DOHH2 (cell line): ENCODE measurements around the gene PAPSS2.

Source experiments
- H3F3A ChIP-seq: fragments of 200-600 bp; sonication (generic), shearing (Covaris generic); 2 replicates; pipeline ENCODE4 v1.6.0; 2016; ENCODE audit warnings: antibody characterized with exemption, mild to moderate bottlenecking; ENCODE audit not compliant: control insufficient read depth, insufficient read depth
- H3K27ac ChIP-seq: fragments of 200-600 bp; sonication (generic); 2 replicates; pipeline ENCODE4 v1.5.1; 2014; ENCODE audit warnings: low read depth, mild to moderate bottlenecking, low read length, moderate library complexity
- H3K27me3 ChIP-seq: fragments of 200-600 bp; sonication (generic); 2 replicates; pipeline ENCODE4 v1.6.1; 2014; ENCODE audit warnings: mild to moderate bottlenecking, low read length, mixed read lengths; ENCODE audit not compliant: control insufficient read depth
- H3K36me3 ChIP-seq: fragments of 200-600 bp; sonication (generic); 2 replicates; pipeline ENCODE4 v1.6.1; 2014; ENCODE audit warnings: mild to moderate bottlenecking, low read length, moderate library complexity, mixed read lengths; ENCODE audit not compliant: control insufficient read depth
- H3K4me1 ChIP-seq: fragments of 200-600 bp; sonication (generic); 2 replicates; pipeline ENCODE4 v1.6.1; 2014; ENCODE audit warnings: mild to moderate bottlenecking, low read length, mixed read lengths; ENCODE audit not compliant: control insufficient read depth
- H3K4me2 ChIP-seq: fragments of 200-600 bp; sonication (generic); 2 replicates; pipeline ENCODE4 v1.6.0; 2014; ENCODE audit warnings: mild to moderate bottlenecking, low read length, moderate library complexity
- H3K4me3 ChIP-seq: fragments of 200-600 bp; sonication (generic); 2 replicates; pipeline ENCODE4 v1.5.1; 2014; ENCODE audit warnings: mild to moderate bottlenecking, low read length, mixed read lengths
- H3K79me2 ChIP-seq: fragments of 200-600 bp; sonication (generic); 2 replicates; pipeline ENCODE4 v1.6.1; 2014; ENCODE audit warnings: mild to moderate bottlenecking, low read length, mixed read lengths; ENCODE audit not compliant: control insufficient read depth
- H3K9me2 ChIP-seq: fragments of 200-600 bp; sonication (generic); replicated peaks from 2 replicates; pipeline ENCODE4 v1.6.1; 2014; ENCODE audit warnings: mild to moderate bottlenecking, low read length, mixed read lengths; ENCODE audit not compliant: control insufficient read depth
- H3K9me3 ChIP-seq: fragments of 200-600 bp; sonication (generic); 2 replicates; pipeline ENCODE4 v1.6.1; 2014; ENCODE audit warnings: antibody characterized with exemption, low read length, mixed read lengths; ENCODE audit not compliant: control insufficient read depth, insufficient read depth
- H4K20me1 ChIP-seq: fragments of 200-600 bp; sonication (generic); 2 replicates; pipeline ENCODE4 v1.6.0; 2014; ENCODE audit warnings: low read depth, mild to moderate bottlenecking, antibody characterized with exemption, low read length, moderate library complexity; ENCODE audit not compliant: control insufficient read depth, insufficient read depth
- CTCF ChIP-seq: fragments of 200-600 bp; sonication (generic); IDR thresholded peaks from one replicate; pipeline ENCODE4 v1.5.1; 2014; ENCODE audit warnings: antibody characterized with exemption, mild to moderate bottlenecking, low read depth, low read length; ENCODE audit not compliant: poor library complexity, severe bottlenecking
- EZH2phosphoT487 ChIP-seq: fragments of 200-600 bp; sonication (generic); IDR thresholded peaks from 2 replicates; pipeline ENCODE4 v1.6.1; 2017; ENCODE audit warnings: borderline replicate concordance, mild to moderate bottlenecking, antibody characterized with exemption, low read length, moderate library complexity, mixed read lengths

The PAPSS2 gene

GRCh38 chr10:87635498-87636312 lies 24.0 kb upstream of the PAPSS2 start:
- Histone ChIP-seq H3K9me2 (no peaks in the 10 kb centered on the region), H3K4me1 (no peaks in the 10 kb centered on the region), H4K20me1 (no peaks in the 10 kb centered on the region), H3K27ac (no peak overlapping the region), H3K27me3 (no peaks in the 10 kb centered on the region), H3K36me3 (no peaks in the 10 kb centered on the region), H3K4me2 (no peak overlapping the region), H3K4me3 (no peak overlapping the region), H3K79me2 (no peaks in the 10 kb centered on the region), H3F3A (no peaks in the 10 kb centered on the region), H3K9me3 (no peaks in the 10 kb centered on the region)
- TF ChIP-seq CTCF (no peak), EZH2phosphoT487 (no peak)

GRCh38 chr10:87636313-87636915 lies 23.3 kb upstream of the PAPSS2 start:
- TF ChIP-seq CTCF (no peak), EZH2phosphoT487 (no peak)
- Histone ChIP-seq H3K9me3 (no peaks in the 10 kb centered on the region), H3K27ac (no peak overlapping the region), H3K27me3 (no peaks in the 10 kb centered on the region), H3K4me3 (no peak overlapping the region), H3K79me2 (no peaks in the 10 kb centered on the region), H3K36me3 (no peaks in the 10 kb centered on the region), H4K20me1 (no peaks in the 10 kb centered on the region), H3F3A (no peaks in the 10 kb centered on the region), H3K9me2 (no peaks in the 10 kb centered on the region), H3K4me2 (no peak overlapping the region), H3K4me1 (no peaks in the 10 kb centered on the region)

- Histone ChIP-seq H3K9me2 (no peaks in the 10 kb centered on the region), H3F3A (no peaks in the 10 kb centered on the region), H3K79me2 (no peaks in the 10 kb centered on the region), H3K4me1 (no peaks in the 10 kb centered on the region), H3K9me3 (no peaks in the 10 kb centered on the region), H3K27me3 (no peaks in the 10 kb centered on the region), H3K27ac (no peak overlapping the region), H3K4me2 (no peak overlapping the region), H3K36me3 (no peaks in the 10 kb centered on the region), H4K20me1 (no peaks in the 10 kb centered on the region), H3K4me3 (no peak overlapping the region)
- TF ChIP-seq CTCF (no peak), EZH2phosphoT487 (no peak)
Measured at GRCh38 chr10:87639493-87639892, 20.2 kb upstream of the PAPSS2 start.
